NCI-H2107 (cell line): ENCODE data around the gene DCLK1.

Source experiments
- DNase-seq: peaks from one replicate; lab custom pipeline; 2025; lab: John Stamatoyannopoulos, UW

DCLK1 gene

GRCh38 chr13:35894636-35895035 lies 236.5 kb downstream of the DCLK1 start:
- DNase-seq: no peak

GRCh38 chr13:35892837-35893814 lies 238.1 kb downstream of the DCLK1 start:
- DNase-seq: no peak

GRCh38 chr13:35891507-35892441 lies 239.4 kb downstream of the DCLK1 start:
- no peak for DNase-seq

- DNase-seq: no peak
Observed at GRCh38 chr13:35889560-35889959, 241.6 kb downstream of the DCLK1 start.

GRCh38 chr13:35888981-35889380 lies 242.2 kb downstream of the DCLK1 start:
- DNase-seq: no peak

- DNase-seq: no peak
Observed at GRCh38 chr13:35888457-35888883, 242.7 kb downstream of the DCLK1 start.

- no peak for DNase-seq
Observed at GRCh38 chr13:35887115-35887666, 244.0 kb downstream of the DCLK1 start.

- DNase-seq: no peak
Observed at GRCh38 chr13:35886332-35887114, 244.7 kb downstream of the DCLK1 start.

- no peak for DNase-seq
Observed at GRCh38 chr13:35884211-35884760, 246.9 kb downstream of the DCLK1 start.

GRCh38 chr13:35882722-35883497 lies 248.3 kb downstream of the DCLK1 start:
- no peak for DNase-seq

GRCh38 chr13:35881360-35881759 lies 249.8 kb downstream of the DCLK1 start:
- DNase-seq: no peak

GRCh38 chr13:35879111-35879510 lies 252.1 kb downstream of the DCLK1 start:
- DNase-seq: no peak

GRCh38 chr13:35876601-35877000 lies 254.6 kb downstream of the DCLK1 start:
- no peak for DNase-seq

- no peak for DNase-seq
Observed at GRCh38 chr13:35874704-35875103, 256.5 kb downstream of the DCLK1 start.

GRCh38 chr13:35872369-35872768 lies 258.8 kb downstream of the DCLK1 start:
- no peak for DNase-seq

- no peak for DNase-seq
Observed at GRCh38 chr13:35871561-35871960, 259.6 kb downstream of the DCLK1 start.

- no peak for DNase-seq
Observed at GRCh38 chr13:35866801-35867200, 264.4 kb downstream of the DCLK1 start.

- DNase-seq: no peak
Observed at GRCh38 chr13:35865341-35866240, 265.6 kb downstream of the DCLK1 start.

GRCh38 chr13:35860661-35861060 lies 270.5 kb downstream of the DCLK1 start:
- DNase-seq: no peak
